ENCODE results near the gene SH2D1A. TPM values are rescaled to one million over a fixed set of nuclear protein-coding genes. Genes with fewer than 3 reads are reported as not detected.

The SH2D1A gene
- total and polyA plus RNA-seq, 2 of the 4 experiments (the other 2 are of a cell fraction): not detected

DNA sequence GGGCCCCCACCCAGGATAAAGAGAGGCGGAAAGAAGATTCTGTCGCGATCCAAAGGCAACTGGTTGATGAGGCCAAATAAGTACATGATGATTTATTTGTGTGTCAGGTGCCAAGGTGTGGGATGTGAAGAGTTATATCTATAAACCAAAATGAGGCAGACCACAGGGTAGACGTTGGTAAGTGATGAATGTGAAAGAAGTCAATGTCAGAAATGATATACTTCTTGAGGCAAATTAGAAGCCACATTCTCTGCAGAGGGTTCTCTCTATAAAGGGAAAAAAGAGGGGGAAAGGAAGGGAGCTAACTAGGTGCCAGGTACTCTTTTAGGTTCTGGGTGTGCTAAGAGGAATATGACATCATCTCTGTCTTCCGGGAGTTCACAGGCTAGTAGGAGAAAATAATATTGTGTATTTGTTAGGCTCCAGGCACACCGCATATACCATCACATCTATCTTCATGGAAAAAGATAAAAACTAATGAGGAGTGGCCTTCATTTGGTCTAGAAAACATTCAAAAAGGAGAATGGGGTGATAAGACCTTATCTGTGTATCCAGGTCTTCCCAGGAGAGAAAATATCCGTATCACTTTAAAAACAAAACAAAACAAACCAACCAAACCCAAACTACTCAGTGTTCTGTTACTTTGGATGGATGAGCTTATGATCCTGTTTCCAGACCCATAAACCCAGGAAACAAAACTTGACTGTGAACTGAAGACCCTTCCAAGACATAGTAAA is 4.8 kb upstream of the SH2D1A start:
- Histone ChIP-seq H4K5ac (ENCODE audit: low read depth, low read length) (no peak overlapping the region), H3K4me3 (ENCODE audit: insufficient read depth, low read depth, low read length) (no peak overlapping the region), H2BK20ac (ENCODE audit: low read depth, low read length) (no peak overlapping the region), H2AFZ (replicated peaks; ENCODE audit: low read length, poor library complexity) (no peak overlapping the region), H3K23ac (ENCODE audit: low read depth, low read length) (no peak overlapping the region), H4K8ac (ENCODE audit: low read depth in 2 of 2, low read length in 2 of 2) (no peak overlapping the region), H3K9me1 (ENCODE audit: insufficient read depth, low read length) (no peaks in the 10 kb centered on the region), H3K9ac (ENCODE audit: low read depth, low read length) (no peak overlapping the region), H3K14ac (replicated peaks; ENCODE audit: low read depth, low read length) (no peak overlapping the region), H2AK9ac (replicated peaks; ENCODE audit: low read depth, low read length, poor library complexity) (no peak overlapping the region), H3K18ac (ENCODE audit: low read depth, low read length) (no peak overlapping the region), H3K56ac (ENCODE audit: extremely low read depth, insufficient read depth, low read length) (no peak overlapping the region), H3K27ac (ENCODE audit: insufficient read depth, low read length) (no peak overlapping the region), H3K79me1 (ENCODE audit: low read depth in 1 of 2, low read length in 2 of 2) (no peaks in the 10 kb centered on the region), H3K4me1 (ENCODE audit: control insufficient read depth, insufficient read depth, low read length) (no peaks in the 10 kb centered on the region), H3K9me3 (ENCODE audit: control insufficient read depth, insufficient read depth, low read length) (no peaks in the 10 kb centered on the region), H4K91ac (ENCODE audit: insufficient read depth, low read depth, low read length) (no peak overlapping the region), H2BK15ac (ENCODE audit: low read depth, low read length) (no peak overlapping the region), H2BK5ac (ENCODE audit: low read depth, low read length, poor library complexity, severe bottlenecking) (no peak overlapping the region), H2BK120ac (ENCODE audit: low read depth, low read length) (no peak overlapping the region), H3K36me3 (ENCODE audit: control insufficient read depth, insufficient read depth, low read length) (no peaks in the 10 kb centered on the region), H3K4me2 (ENCODE audit: low read depth, low read length) (no peak overlapping the region), H3K4ac (ENCODE audit: low read depth, low read length) (no peak overlapping the region), H4K20me1 (ENCODE audit: insufficient read depth, low read length) (no peaks in the 10 kb centered on the region), H3K27me3 (ENCODE audit: control insufficient read depth, insufficient read depth, low read length) (no peaks in the 10 kb centered on the region), H2AK5ac (ENCODE audit: low read depth, low read length) (no peak overlapping the region)
- TF ChIP-seq MAFK (IDR thresholded peaks at IDR 0.05; ENCODE audit: low read depth, low read length) (no peak), NFE2L2 (IDR thresholded peaks at IDR 0.05; ENCODE audit: low read depth, low read length) (no peak), RAD21 (IDR thresholded peaks at IDR 0.05; ENCODE audit: low read length) (no peak), CHD1 (IDR thresholded peaks at IDR 0.05; ENCODE audit: low read depth, low read length) (no peak), RCOR1 (IDR thresholded peaks at IDR 0.05; ENCODE audit: insufficient replicate concordance, low read length) (no peak), POLR2A (IDR thresholded peaks at IDR 0.05; ENCODE audit: low read depth, low read length) (no peak), BHLHE40 (IDR thresholded peaks at IDR 0.05; ENCODE audit: low read depth, low read length) (no peak), ELK1 (IDR thresholded peaks at IDR 0.05; ENCODE audit: borderline replicate concordance, low read depth, low read length) (no peak), MXI1 (IDR thresholded peaks at IDR 0.05; ENCODE audit: borderline replicate concordance, low read depth, low read length) (no peak), RFX5 (IDR thresholded peaks at IDR 0.05; ENCODE audit: low read depth, low read length) (no peak), CEBPB (IDR thresholded peaks at IDR 0.05; ENCODE audit: low read depth, low read length) (no peak), MAZ (IDR thresholded peaks at IDR 0.05; ENCODE audit: borderline replicate concordance, low read depth, low read length) (no peak), SMC3 (IDR thresholded peaks at IDR 0.05; ENCODE audit: low read depth, low read length) (no peak), FOS (IDR thresholded peaks at IDR 0.05; ENCODE audit: low read depth, low read length) (no peak)
- TF ChIP-seq, protein P1, sequence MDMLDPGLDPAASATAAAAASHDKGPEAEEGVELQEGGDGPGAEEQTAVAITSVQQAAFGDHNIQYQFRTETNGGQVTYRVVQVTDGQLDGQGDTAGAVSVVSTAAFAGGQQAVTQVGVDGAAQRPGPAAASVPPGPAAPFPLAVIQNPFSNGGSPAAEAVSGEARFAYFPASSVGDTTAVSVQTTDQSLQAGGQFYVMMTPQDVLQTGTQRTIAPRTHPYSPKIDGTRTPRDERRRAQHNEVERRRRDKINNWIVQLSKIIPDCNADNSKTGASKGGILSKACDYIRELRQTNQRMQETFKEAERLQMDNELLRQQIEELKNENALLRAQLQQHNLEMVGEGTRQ (IDR thresholded peaks at IDR 0.05; ENCODE audit: low read depth, low read length): no peak
- TF ChIP-seq, protein P2, sequence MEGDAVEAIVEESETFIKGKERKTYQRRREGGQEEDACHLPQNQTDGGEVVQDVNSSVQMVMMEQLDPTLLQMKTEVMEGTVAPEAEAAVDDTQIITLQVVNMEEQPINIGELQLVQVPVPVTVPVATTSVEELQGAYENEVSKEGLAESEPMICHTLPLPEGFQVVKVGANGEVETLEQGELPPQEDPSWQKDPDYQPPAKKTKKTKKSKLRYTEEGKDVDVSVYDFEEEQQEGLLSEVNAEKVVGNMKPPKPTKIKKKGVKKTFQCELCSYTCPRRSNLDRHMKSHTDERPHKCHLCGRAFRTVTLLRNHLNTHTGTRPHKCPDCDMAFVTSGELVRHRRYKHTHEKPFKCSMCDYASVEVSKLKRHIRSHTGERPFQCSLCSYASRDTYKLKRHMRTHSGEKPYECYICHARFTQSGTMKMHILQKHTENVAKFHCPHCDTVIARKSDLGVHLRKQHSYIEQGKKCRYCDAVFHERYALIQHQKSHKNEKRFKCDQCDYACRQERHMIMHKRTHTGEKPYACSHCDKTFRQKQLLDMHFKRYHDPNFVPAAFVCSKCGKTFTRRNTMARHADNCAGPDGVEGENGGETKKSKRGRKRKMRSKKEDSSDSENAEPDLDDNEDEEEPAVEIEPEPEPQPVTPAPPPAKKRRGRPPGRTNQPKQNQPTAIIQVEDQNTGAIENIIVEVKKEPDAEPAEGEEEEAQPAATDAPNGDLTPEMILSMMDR (conservative IDR thresholded peaks at IDR 0.05; ENCODE audit: low read depth, low read length): no peak
- intact Hi-C loops (cut with micrococcal nuclease): no loop called here
- no CpG with 5 or more reads among the region's 7 CpGs for WGBS, 2 experiments (ENCODE audit: extremely low coverage in 2 of 2, insufficient read length in 1 of 2)
- ChIA-PET POLR2A (ENCODE audit: unreplicated experiment) (no interaction called here), CTCF (no interaction called here)
- dilution Hi-C loops (cut with HindIII; ENCODE audit: low sequenced_read_pairs, unreplicated experiment): no loop called here
- in situ Hi-C loops (cut with MboI; ENCODE audit: low sequenced_read_pairs): no loop called here
- ATAC-seq (ENCODE audit: low read depth) (no peak), DNase-seq (no peak)
- no TSS peak for BruUV-seq (replicated peaks)
